ENCODE results near the gene ABHD16B. TPM values are rescaled to one million over a fixed set of nuclear protein-coding genes. Genes with fewer than 3 reads are reported as not detected.

The ABHD16B gene
- total RNA-seq, 2 donors from 2014 or later, result not detected

GRCh38 chr20:63908008-63908682 lies 46.8 kb downstream of the ABHD16B start:
- H3K36me3 ChIP-seq, result no peaks in the 10 kb centered on the region
- no peak for TF ChIP-seq CTCF (IDR thresholded peaks at IDR 0.05)
- no peak for DNase-seq (ENCODE audit: low spot score)
- no peak overlapping the region for H3K4me3 ChIP-seq
- H3K27ac ChIP-seq, result no peak overlapping the region
- no peaks in the 10 kb centered on the region for H3K27me3 ChIP-seq
- H3K9me3 ChIP-seq, result no peaks in the 10 kb centered on the region
- peaks cover 0 to 54% of the 10 kb centered on the region in 2 donors for H3K4me1 ChIP-seq

- no peak overlapping the region for H3K4me3 ChIP-seq
- H3K27ac ChIP-seq, result peak overlapping the region in 1 of 2 donors; percentile 33
- DNase-seq (ENCODE audit: low spot score), result no peak
- H3K36me3 ChIP-seq, result no peaks in the 10 kb centered on the region
- TF ChIP-seq CTCF (IDR thresholded peaks at IDR 0.05), result no peak
- no peaks in the 10 kb centered on the region for H3K27me3 ChIP-seq
- H3K9me3 ChIP-seq, result no peaks in the 10 kb centered on the region
- peaks cover 0 to 48% of the 10 kb centered on the region in 2 donors for H3K4me1 ChIP-seq
Observed at GRCh38 chr20:63911176-63911575, 49.9 kb downstream of the ABHD16B start.

Other genes starting within 250 kb of the ABHD16B start
- gene GMEB2, start 234.4 kb upstream of the ABHD16B start, total RNA-seq, result 1 to 10 TPM; 5.8 to 9.4 TPM
- gene STMN3, start 208.1 kb upstream of the ABHD16B start, total RNA-seq, result 10 to 100 TPM in 1 of 2 donors, 1 to 10 TPM in 1; 5.7 to 10.1 TPM
- gene RTEL1, start 203.2 kb upstream of the ABHD16B start, total RNA-seq, result 1 to 10 TPM; 4.8 to 9.2 TPM
- gene TNFRSF6B, start 164.8 kb upstream of the ABHD16B start, total RNA-seq, result 1 to 10 TPM; 1.2 to 3.8 TPM
- 10 to 100 TPM; 33.5 to 39.4 TPM for gene ARFRP1, start 153.5 kb upstream of the ABHD16B start, total RNA-seq
- 10 to 100 TPM; 11.9 to 15.1 TPM for gene ZGPAT, start 153.5 kb upstream of the ABHD16B start, total RNA-seq
- gene LIME1, start 124.8 kb upstream of the ABHD16B start, total RNA-seq, result 1 to 10 TPM; 2.4 to 2.5 TPM
- 10 to 100 TPM; 30.1 to 30.7 TPM for gene SLC2A4RG, start 121.7 kb upstream of the ABHD16B start, total RNA-seq
- gene ZBTB46, start 30.2 kb upstream of the ABHD16B start, total RNA-seq, result 10 to 100 TPM; 12.2 to 17.8 TPM
- 10 to 100 TPM; 80.6 to 84.0 TPM for gene TPD52L2, start 3.8 kb downstream of the ABHD16B start, total RNA-seq
- gene DNAJC5, start 33.6 kb downstream of the ABHD16B start, total RNA-seq, result 10 to 100 TPM; 41.2 to 43.8 TPM
- 10 to 100 TPM; 25.9 to 27.6 TPM for gene UCKL1, start 94.9 kb downstream of the ABHD16B start, total RNA-seq
- gene ZNF512B, start 108.4 kb downstream of the ABHD16B start, total RNA-seq, result 1 to 10 TPM; 7.0 to 8.3 TPM
- gene SAMD10, start 118.1 kb downstream of the ABHD16B start, total RNA-seq, result 1 to 10 TPM; 3.1 to 3.7 TPM
- 10 to 100 TPM; 32.9 to 43.6 TPM for gene PRPF6, start 119.6 kb downstream of the ABHD16B start, total RNA-seq
- gene C20orf204, start 174.7 kb downstream of the ABHD16B start, total RNA-seq, result under 1 TPM; 0.07 to 0.35 TPM
- gene SOX18, start 188.1 kb downstream of the ABHD16B start, total RNA-seq, result 10 to 100 TPM; 15.1 to 17.2 TPM
- 10 to 100 TPM; 17.8 to 25.5 TPM for gene TCEA2, start 201.7 kb downstream of the ABHD16B start, total RNA-seq
- 10 to 100 TPM in 1 of 2 donors, 1 to 10 TPM in 1; 7.8 to 14.1 TPM for gene RGS19, start 218.0 kb downstream of the ABHD16B start, total RNA-seq
- gene OPRL1, start 218.6 kb downstream of the ABHD16B start, total RNA-seq, result 1 to 10 TPM in 1 of 2 donors, under 1 TPM in 1; 0.75 to 1.4 TPM
- gene LKAAEAR1, start 222.9 kb downstream of the ABHD16B start, total RNA-seq, result not detected
- not detected for gene NPBWR2, start 246.1 kb downstream of the ABHD16B start, total RNA-seq